ENCODE data around the gene JPT2.

The JPT2 gene

DNA sequence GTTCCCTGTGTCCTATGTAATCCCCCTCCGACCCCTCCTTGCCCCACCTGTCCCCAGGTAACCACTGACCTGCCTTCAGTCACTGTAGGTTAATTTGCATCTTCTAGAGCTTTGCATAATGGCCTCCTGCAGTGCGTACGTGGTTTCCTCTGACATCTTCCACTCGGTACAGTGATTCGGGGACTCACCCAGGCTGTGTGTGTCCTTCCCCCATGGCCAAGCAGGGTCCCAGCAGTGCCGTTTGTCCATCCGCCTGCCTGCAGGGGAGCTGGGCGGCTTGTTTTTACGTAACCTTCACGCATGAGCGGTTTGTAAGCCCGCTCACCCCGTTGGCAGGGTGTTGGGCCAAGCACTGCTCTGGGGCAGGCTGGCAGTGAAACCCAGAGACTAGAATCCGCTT is 35.9 kb downstream of the JPT2 start (continued):
- TF ChIP-seq ZBTB44 (tag by site-specific recombination; IDR thresholded peaks at IDR 0.05), result peak; percentile 67; the same call in 1 of the 2 replicates
- no peak for TF ChIP-seq ZNF10 (tag by site-specific recombination; IDR thresholded peaks at IDR 0.05)
- TF ChIP-seq ZFP41 (tag by site-specific recombination; IDR thresholded peaks at IDR 0.05; ENCODE audit: borderline replicate concordance), result no peak
- TF ChIP-seq IKZF3 (tag by site-specific recombination; IDR thresholded peaks at IDR 0.05), result no peak
- TF ChIP-seq ZNF354C (tag by site-specific recombination; IDR thresholded peaks at IDR 0.05; ENCODE audit: borderline replicate concordance, low read depth), result no peak
- 0 out of 2 replicates have a peak, but pooled peaks have one; percentile 5 for TF ChIP-seq OSR2 (tag by site-specific recombination; IDR thresholded peaks at IDR 0.05)
- no peak for TF ChIP-seq ZNF529 (tag by site-specific recombination; IDR thresholded peaks at IDR 0.05; ENCODE audit: insufficient replicate concordance)
- 0 out of 2 replicates have a peak, but pooled peaks have one; percentile 18 for TF ChIP-seq ZBTB8A (tag by site-specific recombination; IDR thresholded peaks at IDR 0.05)
- no peak for TF ChIP-seq BCL11A (tag by site-specific recombination; IDR thresholded peaks at IDR 0.05; ENCODE audit: low read depth)
- no peak for TF ChIP-seq ZNF335 (tag by site-specific recombination; conservative IDR thresholded peaks at IDR 0.05)
- no peak for TF ChIP-seq KLF7 (tag by site-specific recombination; IDR thresholded peaks at IDR 0.05; ENCODE audit: borderline replicate concordance)
- TF ChIP-seq GLI2 (tag by site-specific recombination; IDR thresholded peaks at IDR 0.05; ENCODE audit: borderline replicate concordance, low read depth), result no peak
- no peak for TF ChIP-seq ZNF548 (tag by site-specific recombination; IDR thresholded peaks at IDR 0.05)

DNA sequence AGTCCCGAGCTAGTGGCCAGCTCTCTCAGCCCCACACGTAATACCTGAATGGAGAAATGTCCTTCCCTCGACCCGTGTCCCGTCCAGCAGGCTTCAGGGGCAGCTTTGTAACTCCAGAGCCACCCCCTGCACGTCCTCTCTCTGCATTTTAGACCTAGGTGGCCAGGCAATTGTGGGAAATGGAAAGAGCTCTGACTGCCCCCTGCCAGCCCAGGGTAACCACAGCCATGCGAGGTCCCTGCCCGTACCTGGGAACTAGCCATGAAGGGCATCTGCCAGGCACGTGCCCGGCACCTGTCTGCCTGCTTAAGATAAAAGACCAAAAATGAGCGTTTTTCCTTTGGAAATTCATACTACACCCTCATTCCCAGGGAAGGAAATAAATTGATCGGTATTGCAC is 37.1 kb downstream of the JPT2 start:
- no peak overlapping the region for H3K27ac ChIP-seq (ENCODE audit: extremely low read depth, low read depth, low read length)
- CTCF ChIA-PET, result interaction anchor here (0.8 kb wide), 1 partner anchor 10 kb away, joined by 3 read pairs; no protein-coding TSS in a partner anchor
- POLR2A ChIA-PET, result no interaction called here

More for the DNA sequence above, 37.1 kb downstream of the JPT2 start:
- H3K4me3 ChIP-seq (ENCODE audit: low read depth, low read length), result no peak overlapping the region
- H3K4me1 ChIP-seq (ENCODE audit: control insufficient read depth, insufficient read depth, low read length), result peaks cover 11% of the 10 kb centered on the region
- H3K36me3 ChIP-seq (ENCODE audit: control insufficient read depth in 2 of 2, insufficient read depth in 1 of 2, low read length in 2 of 2), result peaks cover 0 to 8% of the 10 kb centered on the region in 2 experiments; a peak in 2 of 3 replicates
- TF ChIP-seq, protein P1, sequence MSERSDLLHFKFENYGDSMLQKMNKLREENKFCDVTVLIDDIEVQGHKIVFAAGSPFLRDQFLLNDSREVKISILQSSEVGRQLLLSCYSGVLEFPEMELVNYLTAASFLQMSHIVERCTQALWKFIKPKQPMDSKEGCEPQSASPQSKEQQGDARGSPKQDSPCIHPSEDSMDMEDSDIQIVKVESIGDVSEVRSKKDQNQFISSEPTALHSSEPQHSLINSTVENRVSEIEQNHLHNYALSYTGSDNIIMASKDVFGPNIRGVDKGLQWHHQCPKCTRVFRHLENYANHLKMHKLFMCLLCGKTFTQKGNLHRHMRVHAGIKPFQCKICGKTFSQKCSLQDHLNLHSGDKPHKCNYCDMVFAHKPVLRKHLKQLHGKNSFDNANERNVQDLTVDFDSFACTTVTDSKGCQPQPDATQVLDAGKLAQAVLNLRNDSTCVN (tag by site-specific recombination; optimal IDR thresholded peaks at IDR 0.05), result no peak
- TF ChIP-seq ZNF280D (tag by site-specific recombination; IDR thresholded peaks at IDR 0.05) (no peak), ZNF121 (tag by site-specific recombination; IDR thresholded peaks at IDR 0.05) (no peak), EGR2 (tag by site-specific recombination; IDR thresholded peaks at IDR 0.05; ENCODE audit: low read depth) (no peak)
- H3K9me3 ChIP-seq (ENCODE audit: control insufficient read depth, insufficient read depth, low read depth, low read length), result no peaks in the 10 kb centered on the region
